Upper lobe of left lung (tissue), 4 donors: Measurements from ENCODE around the gene SPTBN5.

Experiments used
- EP300 ChIP-seq, 4 donors: sonication (generic); formaldehyde crosslinking; IDR thresholded peaks; one replicate each; pipeline ENCODE4 v1.5.1; 2017; ENCODE audit warnings: antibody characterized with exemption in 4 of 4, control low read depth in 2 of 4
- POLR2A ChIP-seq, 4 donors: fragments of 450-650 bp; IDR thresholded peaks; one replicate each; pipeline ENCODE4 v1.5.1; 2016 to 2017; ENCODE audit warnings: antibody characterized with exemption in 4 of 4, mild to moderate bottlenecking in 2 of 4
- POLR2AphosphoS5 ChIP-seq, 2 donors: sonication (generic); formaldehyde crosslinking; IDR thresholded peaks; one replicate each; pipeline ENCODE4 v1.5.1; 2017; ENCODE audit warnings: antibody characterized with exemption in 2 of 2
- TF ChIP-seq, protein P1 (sequence below), 6 experiments: fragments of 450-650 bp in 4 of 6; fragments of 200-600 bp in 2 of 6; sonication (generic) in 2 of 6; IDR thresholded peaks; one replicate each; pipeline ENCODE4 v1.5.1; 2016 to 2019; ENCODE audit warnings: antibody characterized with exemption in 6 of 6

DNA sequence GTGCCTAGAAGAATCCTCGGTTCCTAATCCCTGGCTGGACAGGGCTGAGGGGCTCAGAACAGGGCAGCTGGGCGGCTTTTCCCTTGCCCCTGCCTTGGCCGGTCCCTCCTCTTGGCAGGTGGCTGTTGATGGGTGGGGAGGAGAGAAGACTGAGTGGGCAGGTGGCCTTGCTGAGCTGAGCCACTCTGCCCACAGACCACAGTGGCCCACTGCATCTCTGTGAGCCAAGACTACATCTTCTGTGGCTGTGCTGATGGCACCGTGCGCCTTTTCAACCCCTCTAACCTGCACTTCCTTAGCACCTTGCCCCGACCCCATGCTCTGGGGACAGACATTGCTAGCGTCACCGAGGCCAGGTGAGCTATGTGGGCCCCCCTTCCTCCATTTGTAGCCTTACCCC is 80.4 kb downstream of the SPTBN5 start:
- TF ChIP-seq EP300 (IDR thresholded peaks at IDR 0.05) (no peak), POLR2AphosphoS5 (IDR thresholded peaks at IDR 0.05) (no peak), POLR2A (IDR thresholded peaks at IDR 0.05) (no peak)
- TF ChIP-seq, protein P1, sequence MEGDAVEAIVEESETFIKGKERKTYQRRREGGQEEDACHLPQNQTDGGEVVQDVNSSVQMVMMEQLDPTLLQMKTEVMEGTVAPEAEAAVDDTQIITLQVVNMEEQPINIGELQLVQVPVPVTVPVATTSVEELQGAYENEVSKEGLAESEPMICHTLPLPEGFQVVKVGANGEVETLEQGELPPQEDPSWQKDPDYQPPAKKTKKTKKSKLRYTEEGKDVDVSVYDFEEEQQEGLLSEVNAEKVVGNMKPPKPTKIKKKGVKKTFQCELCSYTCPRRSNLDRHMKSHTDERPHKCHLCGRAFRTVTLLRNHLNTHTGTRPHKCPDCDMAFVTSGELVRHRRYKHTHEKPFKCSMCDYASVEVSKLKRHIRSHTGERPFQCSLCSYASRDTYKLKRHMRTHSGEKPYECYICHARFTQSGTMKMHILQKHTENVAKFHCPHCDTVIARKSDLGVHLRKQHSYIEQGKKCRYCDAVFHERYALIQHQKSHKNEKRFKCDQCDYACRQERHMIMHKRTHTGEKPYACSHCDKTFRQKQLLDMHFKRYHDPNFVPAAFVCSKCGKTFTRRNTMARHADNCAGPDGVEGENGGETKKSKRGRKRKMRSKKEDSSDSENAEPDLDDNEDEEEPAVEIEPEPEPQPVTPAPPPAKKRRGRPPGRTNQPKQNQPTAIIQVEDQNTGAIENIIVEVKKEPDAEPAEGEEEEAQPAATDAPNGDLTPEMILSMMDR (IDR thresholded peaks at IDR 0.05), result no peak
